Neuronal stem cell (in vitro differentiated cells): ENCODE data around the gene OSBPL6.

Experiments
- DNase-seq: peaks from one replicate; pipeline ENCODE4 v3.0.0-alpha.2; 2013; ENCODE audit warnings: low spot score
- H2AFZ ChIP-seq: one replicate; pipeline ENCODE4 v1.6.1; 2013; ENCODE audit warnings: mild to moderate bottlenecking, low read length, inconsistent platforms
- H2AK5ac ChIP-seq: 2 replicates; pipeline ENCODE4 v1.6.1; 2013; ENCODE audit warnings: low read depth, mild to moderate bottlenecking, inconsistent platforms, low read length, moderate library complexity, mixed read lengths
- H2BK120ac ChIP-seq: 2 replicates; pipeline ENCODE4 v1.6.1; 2013; ENCODE audit warnings: low read depth, mild to moderate bottlenecking, inconsistent platforms, low read length, moderate library complexity, mixed read lengths
- H2BK12ac ChIP-seq: one replicate; pipeline ENCODE4 v1.6.1; 2013; ENCODE audit warnings: low read length, inconsistent platforms
- H2BK15ac ChIP-seq: 2 replicates; pipeline ENCODE4 v1.6.1; 2013; ENCODE audit warnings: mild to moderate bottlenecking, low read length, inconsistent platforms, mixed read lengths
- H2BK5ac ChIP-seq: one replicate; pipeline ENCODE4 v1.6.1; 2013; ENCODE audit warnings: inconsistent platforms, mild to moderate bottlenecking, low read length, moderate library complexity
- H3K14ac ChIP-seq: one replicate; pipeline ENCODE4 v1.6.1; 2013; ENCODE audit warnings: low read length, inconsistent platforms
- H3K18ac ChIP-seq: 2 replicates; pipeline ENCODE4 v1.6.1; 2013; ENCODE audit warnings: low read length, inconsistent platforms
- H3K23ac ChIP-seq: 2 replicates; pipeline ENCODE4 v1.6.1; 2013; ENCODE audit warnings: low read depth, mild to moderate bottlenecking, mixed read lengths, low read length, inconsistent platforms; ENCODE audit not compliant: poor library complexity
- H3K27ac ChIP-seq: replicated peaks from 3 replicates; pipeline ENCODE4 v1.5.1; 2013; ENCODE audit warnings: low read length, inconsistent platforms
- H3K27me3 ChIP-seq, 3 experiments: 2 replicates each; pipeline ENCODE4 v1.6.1; 2013; ENCODE audit warnings: low read length in 3 of 3, mild to moderate bottlenecking in 2 of 3, inconsistent platforms in 1 of 3, low read depth in 1 of 3, mixed read lengths in 1 of 3, moderate library complexity in 1 of 3; ENCODE audit not compliant: control insufficient read depth in 3 of 3, insufficient read depth in 3 of 3
- H3K36me3 ChIP-seq, 2 donors: replicated peaks in 1 of 2; 2 replicates each; pipeline ENCODE4 v1.6.1; 2013; ENCODE audit warnings: low read length in 2 of 2; ENCODE audit not compliant: control insufficient read depth in 2 of 2, insufficient read depth in 2 of 2
- H3K4ac ChIP-seq: 2 replicates; pipeline ENCODE4 v1.6.1; 2013; ENCODE audit warnings: inconsistent platforms, mild to moderate bottlenecking, low read length, moderate library complexity
- H3K4me1 ChIP-seq, 2 donors: 1 replicate in 1 of 2; 2 replicates in 1 of 2; pipeline ENCODE4 v1.6.1; 2013; ENCODE audit warnings: low read length in 2 of 2, low read depth in 1 of 2; ENCODE audit not compliant: control insufficient read depth in 2 of 2, insufficient read depth in 1 of 2
- H3K4me2 ChIP-seq: one replicate; pipeline ENCODE4 v1.6.1; 2013; ENCODE audit warnings: mild to moderate bottlenecking, low read length, inconsistent platforms; ENCODE audit not compliant: insufficient read depth, poor library complexity, severe bottlenecking
- H3K4me3 ChIP-seq, 2 donors: 2 replicates each; pipeline ENCODE4 v1.5.1; 2013; ENCODE audit warnings: low read length in 2 of 2, mild to moderate bottlenecking in 2 of 2, inconsistent platforms in 1 of 2, moderate library complexity in 1 of 2
- H3K79me1 ChIP-seq: one replicate; pipeline ENCODE4 v1.6.1; 2013; ENCODE audit warnings: low read depth, mild to moderate bottlenecking, inconsistent platforms, low read length, moderate library complexity
- H3K9ac ChIP-seq: one replicate; pipeline ENCODE4 v1.6.1; 2013; ENCODE audit warnings: mild to moderate bottlenecking, low read depth, low read length, inconsistent platforms; ENCODE audit not compliant: poor library complexity
- H3K9me3 ChIP-seq, 2 donors: replicated peaks in 1 of 2; 2 replicates each; pipeline versions ENCODE3 to v1.6.1; 2013; ENCODE audit warnings: low read length in 2 of 2, mild to moderate bottlenecking in 2 of 2, inconsistent platforms in 1 of 2, low read depth in 1 of 2, mixed read lengths in 1 of 2, moderate library complexity in 1 of 2; ENCODE audit not compliant: control insufficient read depth in 2 of 2, insufficient read depth in 1 of 2
- H4K8ac ChIP-seq: one replicate; pipeline ENCODE4 v1.6.1; 2013; ENCODE audit warnings: low read depth, mild to moderate bottlenecking, inconsistent platforms, low read length, moderate library complexity
- H4K91ac ChIP-seq: one replicate; pipeline ENCODE4 v1.6.1; 2013; ENCODE audit warnings: low read length, low read depth, mild to moderate bottlenecking, inconsistent platforms; ENCODE audit not compliant: poor library complexity
- WGBS, 2 donors: extraction: QIAGEN DNeasy Blood & Tissue Kit; methylation state at CpG; one replicate each; pipeline ENCODE4 v1.1.7; 2013; ENCODE audit warnings: missing lambda C conversion rate in 2 of 2, mixed read lengths in 1 of 2; ENCODE audit not compliant: insufficient read length in 2 of 2, insufficient replicate concordance in 1 of 2; ENCODE audit errors: extremely low coverage in 2 of 2; 5-methylcytosine and 5-hydroxymethylcytosine counted together

The OSBPL6 gene

GRCh38 chr2:178397002-178397605 is 202.8 kb downstream of the OSBPL6 start:
- WGBS, 2 donors, result no CpG with 5 or more reads among the region's 7 CpGs
- Histone ChIP-seq H2BK5ac (no peak overlapping the region), H4K91ac (no peak overlapping the region), H3K9ac (no peak overlapping the region), H3K27ac (no peak overlapping the region), H3K18ac (no peak overlapping the region), H2BK120ac (no peak overlapping the region), H3K23ac (no peak overlapping the region), H3K14ac (no peak overlapping the region), H3K36me3 (peaks cover 0 to 3% of the 10 kb centered on the region in 2 donors), H3K4ac (no peak overlapping the region), H4K8ac (no peak overlapping the region), H2BK12ac (no peak overlapping the region), H3K27me3 (no peaks in the 10 kb centered on the region), H3K9me3 (no peaks in the 10 kb centered on the region), H3K79me1 (no peaks in the 10 kb centered on the region), H3K4me1 (no peaks in the 10 kb centered on the region), H2BK15ac (no peak overlapping the region), H3K4me3 (no peak overlapping the region), H3K4me2 (no peak overlapping the region), H2AFZ (peak overlapping the region; percentile 21), H2AK5ac (no peak overlapping the region)
- peak; percentile 24 for DNase-seq

- H3K27ac ChIP-seq, result no peak overlapping the region
- no peak overlapping the region for H2BK15ac ChIP-seq
- H3K18ac ChIP-seq, result no peak overlapping the region
- H3K4me1 ChIP-seq, result peaks cover 0 to 3% of the 10 kb centered on the region in 2 donors
- H3K79me1 ChIP-seq, result no peaks in the 10 kb centered on the region
- H3K4me3 ChIP-seq, result no peak overlapping the region
- no peak overlapping the region for H3K14ac ChIP-seq
- DNase-seq, result no peak
- WGBS, 2 donors, result no CpG with 5 or more reads among the region's 6 CpGs
- H2AFZ ChIP-seq, result no peak overlapping the region
- H2BK120ac ChIP-seq, result no peak overlapping the region
- H3K9ac ChIP-seq, result no peak overlapping the region
- no peaks in the 10 kb centered on the region for H3K27me3 ChIP-seq
- H2BK12ac ChIP-seq, result no peak overlapping the region
- H3K4ac ChIP-seq, result no peak overlapping the region
- no peak overlapping the region for H3K23ac ChIP-seq
- H2AK5ac ChIP-seq, result no peak overlapping the region
- no peak overlapping the region for H4K8ac ChIP-seq
- H2BK5ac ChIP-seq, result no peak overlapping the region
- H4K91ac ChIP-seq, result no peak overlapping the region
- H3K4me2 ChIP-seq, result no peak overlapping the region
- H3K9me3 ChIP-seq, result no peaks in the 10 kb centered on the region
- H3K36me3 ChIP-seq, result no peaks in the 10 kb centered on the region
These were observed 207.7 kb downstream of the OSBPL6 start for GRCh38 chr2:178401994-178402437.

- no peak overlapping the region for H2BK12ac ChIP-seq
- H3K18ac ChIP-seq, result no peak overlapping the region
- no peak overlapping the region for H3K4me2 ChIP-seq
- H2AFZ ChIP-seq, result peak overlapping the region; percentile 74
- H3K27me3 ChIP-seq, result no peaks in the 10 kb centered on the region
- H4K91ac ChIP-seq, result no peak overlapping the region
- H2BK15ac ChIP-seq, result no peak overlapping the region
- H2BK120ac ChIP-seq, result no peak overlapping the region
- no peak overlapping the region for H4K8ac ChIP-seq
- no peak overlapping the region for H3K9ac ChIP-seq
- WGBS, 2 donors, result no CpG with 5 or more reads among the region's 3 CpGs
- H3K4me3 ChIP-seq, result no peak overlapping the region
- no peak overlapping the region for H3K14ac ChIP-seq
- peaks cover 0 to 3% of the 10 kb centered on the region in 2 donors for H3K4me1 ChIP-seq
- no peak overlapping the region for H2BK5ac ChIP-seq
- H3K79me1 ChIP-seq, result no peaks in the 10 kb centered on the region
- no peak for DNase-seq
- H2AK5ac ChIP-seq, result no peak overlapping the region
- no peaks in the 10 kb centered on the region for H3K36me3 ChIP-seq
- H3K23ac ChIP-seq, result no peak overlapping the region
- H3K27ac ChIP-seq, result no peak overlapping the region
- H3K4ac ChIP-seq, result no peak overlapping the region
- H3K9me3 ChIP-seq, result no peaks in the 10 kb centered on the region
These were observed 209.5 kb downstream of the OSBPL6 start for GRCh38 chr2:178403671-178404306.

- Histone ChIP-seq H3K4me2 (no peak overlapping the region), H3K4ac (no peak overlapping the region), H3K79me1 (no peaks in the 10 kb centered on the region), H3K36me3 (no peaks in the 10 kb centered on the region), H3K23ac (no peak overlapping the region), H2BK5ac (no peak overlapping the region), H2BK12ac (no peak overlapping the region), H4K8ac (no peak overlapping the region), H2AK5ac (no peak overlapping the region), H3K27ac (no peak overlapping the region), H2BK120ac (no peak overlapping the region), H2AFZ (peak overlapping the region; percentile 74), H3K18ac (no peak overlapping the region), H2BK15ac (no peak overlapping the region), H3K14ac (no peak overlapping the region), H3K9me3 (no peaks in the 10 kb centered on the region), H3K4me3 (no peak overlapping the region), H3K4me1 (peaks cover 0 to 3% of the 10 kb centered on the region in 2 donors), H3K27me3 (no peaks in the 10 kb centered on the region), H4K91ac (no peak overlapping the region), H3K9ac (peak overlapping the region; percentile 53)
- no CpG with 5 or more reads among the region's 4 CpGs for WGBS, 2 donors
- no peak for DNase-seq
These were observed 210.1 kb downstream of the OSBPL6 start for GRCh38 chr2:178404368-178404767.
